Measurements from ENCODE around the gene CALML5.

- TF ChIP-seq CTCF (IDR thresholded peaks at IDR 0.05; ENCODE audit: low read depth, low read length, poor library complexity, severe bottlenecking) (no peak), EZH2phosphoT487 (IDR thresholded peaks at IDR 0.05; ENCODE audit: borderline replicate concordance, low read length) (no peak)
Observed at GRCh38 chr10:5514226-5514850, 15.0 kb upstream of the CALML5 start.
